HG03175 (cell line): ENCODE measurements around the gene SRSF7.
"Not testable (repeated sequence)": the region's sequence is repeated elsewhere in the genome, so short reads cannot be mapped to it uniquely, and the experiment has no call there.

Experiments
- ATAC-seq: cut with Tn5 transposase; IDR thresholded peaks from one replicate; pipeline ENCODE4 v1.9.1; 2021; ENCODE audit warnings: mild to moderate bottlenecking, moderate library complexity; ENCODE audit not compliant: unreplicated experiment

The SRSF7 gene

DNA sequence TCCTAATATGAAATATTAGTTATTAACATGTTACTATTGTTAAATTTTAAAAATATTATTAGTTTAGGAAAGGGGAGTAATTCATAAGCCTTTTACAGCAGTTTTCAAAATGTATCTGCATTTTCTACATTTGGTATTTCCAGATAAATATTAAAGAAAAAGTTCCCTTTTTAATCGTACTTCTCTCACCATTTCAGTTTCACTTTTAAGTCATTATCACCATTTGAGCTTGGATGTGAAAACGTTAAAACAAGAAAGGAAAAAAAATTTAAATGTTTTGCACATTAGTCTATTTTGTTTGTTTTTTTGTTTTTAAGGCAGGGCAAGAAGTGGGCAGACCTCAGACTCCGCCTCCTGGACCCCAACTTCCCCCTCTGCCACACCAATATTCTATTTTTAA lies 3.3 kb upstream of the SRSF7 start:
- ATAC-seq: no peak

DNA sequence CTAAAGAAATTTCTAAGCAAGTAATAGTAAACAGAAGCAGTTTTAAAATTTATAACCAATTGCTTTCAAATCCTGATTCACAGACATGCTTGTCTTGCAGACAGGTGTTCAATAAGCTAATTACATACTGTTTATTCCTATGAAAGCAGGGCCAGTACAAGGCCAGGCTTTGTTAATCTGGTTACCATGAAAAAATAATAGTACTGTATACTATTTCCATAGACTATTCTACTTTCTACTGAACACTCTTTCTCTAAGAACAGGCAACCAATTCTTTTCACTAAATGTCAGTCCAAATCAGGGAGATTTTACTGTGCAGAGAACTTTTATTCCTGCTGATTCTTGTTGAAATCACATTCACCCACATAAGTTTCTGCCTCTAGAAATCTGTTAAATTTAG lies 2.9 kb upstream of the SRSF7 start:
- ATAC-seq: no peak

DNA sequence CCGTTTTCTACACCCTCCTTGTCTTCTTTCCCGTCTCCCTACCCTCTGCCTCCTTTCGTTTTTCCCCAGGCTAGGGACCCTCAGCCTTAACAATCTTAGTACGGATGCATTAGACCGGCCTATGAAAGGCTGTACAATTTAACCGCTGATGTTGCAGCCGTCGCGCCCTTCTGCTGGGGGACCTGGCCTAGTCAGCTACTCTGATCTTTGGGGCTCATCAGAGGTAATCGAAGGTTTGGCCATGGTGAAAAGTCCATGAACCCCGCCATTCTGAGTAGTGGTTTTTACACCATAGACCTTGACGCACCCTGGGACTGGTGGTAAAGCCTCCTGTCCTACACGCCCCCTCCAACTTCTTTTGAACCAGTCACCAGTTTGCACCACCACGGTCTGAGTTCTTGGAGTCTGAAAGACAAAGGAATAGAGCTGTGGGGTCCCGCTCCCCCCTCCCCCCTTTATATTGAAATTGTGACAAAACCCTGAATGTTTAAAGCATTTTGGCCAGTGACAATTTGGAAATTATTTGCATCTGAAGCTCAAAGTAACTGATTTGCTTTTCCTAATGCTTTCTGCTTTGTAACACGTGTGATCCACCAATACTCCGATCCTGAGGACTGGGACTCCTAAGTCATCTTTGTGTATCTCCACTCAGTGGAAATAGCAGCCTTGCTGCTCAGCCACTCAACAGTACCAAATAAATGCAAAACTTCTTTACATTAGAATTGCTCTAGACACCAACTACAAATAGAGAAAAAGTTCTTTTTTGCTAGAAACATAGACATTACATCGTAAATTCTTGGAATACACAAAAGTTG lies 642 bp upstream of the SRSF7 start:
- ATAC-seq: peak; percentile 15

DNA sequence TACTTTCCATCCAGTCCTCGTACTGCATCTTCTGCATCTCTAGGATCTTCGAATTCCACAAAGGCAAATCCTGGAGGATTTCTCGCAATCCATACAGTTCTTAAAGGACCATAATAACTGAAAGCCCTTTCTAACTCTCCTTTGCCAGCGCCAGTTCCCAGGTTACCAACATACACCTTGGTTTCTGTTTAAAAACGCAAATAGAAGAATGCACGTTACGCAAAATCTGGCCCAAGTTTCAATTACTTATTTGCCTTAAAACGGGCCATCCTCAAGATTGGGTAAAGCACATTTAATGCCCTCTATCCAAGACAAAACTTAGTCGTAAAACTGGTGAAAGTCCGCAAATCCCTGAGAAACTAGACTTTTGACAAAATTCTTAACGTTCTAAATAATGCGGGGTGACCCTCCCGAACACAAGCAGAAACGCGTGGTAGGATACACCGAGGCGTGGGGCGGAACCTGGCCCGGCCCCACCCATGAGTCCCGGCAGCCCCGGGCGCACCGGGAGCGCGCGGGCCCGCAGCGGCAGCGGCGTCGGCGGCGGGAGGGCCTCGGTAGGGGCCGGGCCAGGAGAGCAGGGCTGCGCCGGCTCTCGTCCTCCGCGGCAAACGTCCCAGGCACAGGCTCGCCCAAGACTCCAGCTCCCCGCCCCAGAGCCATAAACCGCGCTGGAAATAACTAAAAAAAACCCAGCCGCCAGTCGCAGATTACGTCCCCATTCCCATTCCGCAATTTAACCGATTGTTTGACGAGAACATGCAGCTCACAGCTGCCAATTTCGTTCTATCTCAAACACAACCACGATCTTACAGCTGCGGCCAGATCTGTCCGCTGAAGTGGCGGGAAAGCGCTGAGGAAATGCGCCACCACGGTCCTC lies 910 bp downstream of the SRSF7 start:
- peak; percentile 27 for ATAC-seq

DNA sequence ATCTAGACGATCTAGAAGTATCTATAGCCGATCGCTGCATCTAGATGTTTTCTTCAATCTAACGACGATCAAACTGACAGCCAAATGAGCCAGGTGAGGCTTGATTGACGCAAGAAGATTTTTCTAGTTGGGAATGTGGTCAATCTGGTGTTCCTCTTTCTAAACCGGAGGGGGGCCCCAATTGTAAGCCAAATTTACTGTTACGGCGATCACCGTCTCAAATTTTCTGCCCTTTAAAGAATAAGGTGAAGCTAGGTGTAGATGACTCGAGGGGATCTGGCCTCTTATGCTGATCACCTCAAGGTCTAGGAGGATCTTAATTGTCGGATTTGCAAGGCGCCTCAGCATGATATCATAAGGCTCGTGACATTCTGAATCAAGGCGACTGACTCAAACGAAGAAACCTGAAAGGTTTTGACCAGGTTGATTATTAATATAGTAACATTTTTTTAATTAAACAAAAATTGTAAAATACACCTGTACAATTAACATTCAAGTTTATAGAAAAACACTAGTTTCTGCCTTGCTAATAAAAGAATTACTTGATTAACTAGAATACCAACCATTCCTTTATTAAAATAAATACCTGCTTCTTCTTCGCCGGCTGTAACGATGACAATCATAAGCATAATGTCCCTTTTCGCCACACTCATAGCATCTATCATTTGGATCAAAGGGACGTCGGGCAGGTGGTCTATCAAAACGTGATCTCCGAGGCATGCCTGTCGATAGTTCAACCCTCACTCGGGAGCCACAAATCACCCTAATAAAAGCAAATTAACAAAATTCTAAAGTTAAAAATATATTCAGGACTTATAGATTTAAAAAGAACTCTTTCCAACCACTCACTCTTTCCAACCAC lies 2.0 kb downstream of the SRSF7 start:
- no peak for ATAC-seq

DNA sequence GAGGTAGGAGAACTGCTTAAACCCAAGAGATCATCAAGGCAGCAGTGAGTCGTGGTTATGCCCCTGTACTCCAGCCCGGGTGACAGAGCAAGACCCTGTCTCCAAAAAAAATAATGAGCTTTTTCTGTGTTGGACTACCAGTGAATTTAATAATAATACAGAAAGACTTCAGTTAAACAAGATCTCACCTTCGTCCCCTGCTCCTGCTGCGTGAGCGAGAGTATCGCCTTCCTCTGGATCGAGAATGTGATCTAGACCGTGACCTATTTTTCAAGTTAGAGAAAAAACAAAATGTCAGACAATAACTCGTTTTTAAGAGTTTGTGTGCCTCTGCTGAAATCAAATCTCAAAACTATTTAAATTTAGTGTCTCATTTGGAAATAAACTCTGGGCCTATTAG lies 2.8 kb downstream of the SRSF7 start:
- no peak for ATAC-seq

DNA sequence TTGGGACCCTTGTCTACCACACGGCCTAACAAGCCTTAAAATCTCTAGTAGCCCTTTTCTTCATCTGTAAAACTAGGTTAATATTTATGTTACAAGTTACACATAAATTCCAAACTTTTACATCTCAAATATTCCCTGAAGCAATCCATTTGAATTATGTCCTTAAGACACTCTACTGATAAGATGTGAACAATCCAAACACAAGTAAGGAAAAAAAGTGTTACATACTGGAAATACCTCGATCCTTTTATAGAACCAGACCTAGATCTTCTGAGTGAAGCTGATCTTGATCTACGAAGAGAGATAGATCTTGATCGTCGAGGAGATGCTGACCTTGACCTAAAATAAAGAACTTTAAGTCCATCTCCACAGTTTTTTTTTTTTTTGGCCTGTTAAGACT lies 3.3 kb downstream of the SRSF7 start:
- no peak for ATAC-seq

DNA sequence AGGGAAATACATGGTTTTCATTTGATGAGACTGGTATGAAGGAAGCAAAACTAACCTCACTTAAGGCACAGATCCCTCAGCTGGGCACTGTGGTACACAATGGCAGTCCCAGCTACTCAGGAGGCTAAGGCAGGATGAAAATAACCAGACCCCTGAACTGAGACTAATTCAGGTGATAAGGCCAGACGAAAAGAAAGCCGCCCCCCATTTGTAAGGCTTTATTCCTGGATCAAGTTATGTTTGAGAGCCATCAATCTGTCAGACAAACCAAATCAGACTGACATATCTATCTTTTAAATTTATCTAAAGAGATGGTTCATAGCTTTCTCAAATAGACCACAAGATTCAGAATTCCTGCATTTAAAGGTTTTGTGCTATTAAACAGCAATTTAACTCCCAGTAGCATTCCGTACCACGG lies 4.1 kb downstream of the SRSF7 start:
- ATAC-seq: no peak

DNA sequence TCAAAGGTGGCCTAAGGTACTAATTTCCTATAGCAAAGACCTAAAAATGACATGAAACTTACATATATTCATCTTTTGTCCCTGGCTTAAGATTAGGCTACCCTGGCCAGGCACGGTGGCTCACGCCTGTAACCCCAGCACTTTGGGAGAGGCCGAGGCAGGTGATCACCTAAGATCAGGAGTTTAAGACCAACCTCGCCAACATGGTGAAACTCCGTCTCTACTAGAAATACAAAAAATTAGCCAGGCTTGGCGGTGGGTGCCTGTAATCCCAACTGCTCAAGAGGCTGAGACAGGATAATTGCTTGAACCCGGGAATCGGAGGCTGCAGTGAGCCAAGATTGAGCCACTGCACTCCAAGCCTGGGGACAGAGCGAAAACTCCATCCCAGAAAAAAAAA lies 5.9 kb downstream of the SRSF7 start:
- ATAC-seq: no peak

DNA sequence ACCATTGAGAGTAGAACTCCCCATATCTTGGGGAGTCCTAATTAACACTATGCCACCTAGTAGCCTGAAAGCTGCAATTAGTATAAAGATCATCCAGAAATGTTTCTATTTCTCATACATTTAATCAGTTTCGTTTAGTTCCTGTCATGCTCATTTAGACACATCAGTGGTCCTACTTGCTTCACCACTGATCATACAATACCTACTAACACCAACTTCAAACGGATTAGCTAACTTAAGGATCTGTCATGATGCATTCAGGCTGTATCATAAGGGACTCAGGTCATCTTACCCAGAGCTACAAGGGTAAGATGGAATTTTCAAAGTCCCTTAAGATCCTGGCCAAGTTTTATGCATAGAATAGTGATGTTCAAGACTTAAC lies 6.8 kb downstream of the SRSF7 start:
- no peak for ATAC-seq

DNA sequence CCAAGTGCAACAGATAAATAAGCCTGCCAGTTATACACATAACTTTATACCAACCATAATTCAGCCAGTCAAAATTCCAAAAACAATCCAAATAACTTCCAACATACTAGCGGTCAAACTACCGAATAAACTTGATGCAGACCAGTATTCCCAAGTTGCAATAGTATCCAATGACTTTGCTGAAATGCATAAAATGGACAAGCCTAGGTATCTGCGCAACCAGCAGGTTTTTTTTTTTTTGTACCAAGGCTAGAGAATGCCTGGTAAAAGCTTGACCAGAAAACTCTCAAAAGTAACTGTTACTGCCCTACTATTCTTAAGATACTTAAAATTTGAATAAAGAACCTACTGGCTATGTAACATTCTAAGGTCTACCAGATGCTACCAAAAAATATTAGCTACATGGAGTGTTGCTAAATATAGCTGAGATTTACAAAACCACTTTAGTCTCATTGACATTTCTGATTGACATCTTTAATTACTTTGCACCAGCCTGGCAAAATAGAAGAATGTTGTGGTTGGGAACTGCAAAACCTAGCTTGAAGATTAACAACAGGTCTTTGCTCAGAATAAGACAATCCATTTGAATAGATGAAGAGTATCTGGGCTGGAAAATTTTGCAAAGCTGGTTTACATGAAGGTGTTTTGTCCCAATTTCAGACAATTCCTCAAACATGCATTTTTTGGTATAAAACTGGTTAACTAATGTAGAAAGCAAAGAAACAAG lies 7.3 kb downstream of the SRSF7 start:
- ATAC-seq: no peak

DNA sequence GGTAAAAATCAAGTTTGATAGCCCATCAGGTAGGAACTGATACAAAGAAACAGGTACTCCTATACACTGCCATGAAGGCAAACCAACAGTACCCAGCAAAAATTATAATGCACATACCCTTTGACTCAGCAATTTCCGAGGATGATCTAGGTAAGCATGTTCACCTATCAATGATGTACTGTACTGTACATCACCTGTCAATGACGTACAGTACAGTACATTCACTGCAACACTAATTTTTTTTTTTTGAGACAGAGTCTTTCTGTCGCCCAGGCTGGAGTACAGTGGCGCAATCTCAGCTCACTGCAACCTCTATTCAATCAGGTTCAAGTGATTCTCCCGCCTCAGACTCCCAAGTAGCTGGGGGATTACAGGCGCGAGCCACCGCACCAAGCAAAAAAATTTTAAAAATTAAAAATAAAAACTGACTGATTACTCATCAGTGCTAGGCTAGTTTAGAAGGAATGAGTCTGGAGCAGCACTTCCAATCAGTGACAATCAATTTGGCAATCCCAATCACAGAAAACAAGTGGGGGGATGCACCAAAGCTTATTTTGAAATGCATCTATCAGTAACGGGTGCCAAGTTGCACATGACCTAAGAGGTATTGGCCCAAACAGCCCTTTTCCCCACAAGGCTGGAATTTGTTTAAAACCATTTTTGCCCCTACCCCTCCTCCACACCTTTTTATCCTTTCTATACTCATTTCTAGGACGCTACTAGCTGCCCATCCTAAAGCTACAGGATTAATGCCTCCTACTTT lies 8.2 kb downstream of the SRSF7 start:
- ATAC-seq: no peak

DNA sequence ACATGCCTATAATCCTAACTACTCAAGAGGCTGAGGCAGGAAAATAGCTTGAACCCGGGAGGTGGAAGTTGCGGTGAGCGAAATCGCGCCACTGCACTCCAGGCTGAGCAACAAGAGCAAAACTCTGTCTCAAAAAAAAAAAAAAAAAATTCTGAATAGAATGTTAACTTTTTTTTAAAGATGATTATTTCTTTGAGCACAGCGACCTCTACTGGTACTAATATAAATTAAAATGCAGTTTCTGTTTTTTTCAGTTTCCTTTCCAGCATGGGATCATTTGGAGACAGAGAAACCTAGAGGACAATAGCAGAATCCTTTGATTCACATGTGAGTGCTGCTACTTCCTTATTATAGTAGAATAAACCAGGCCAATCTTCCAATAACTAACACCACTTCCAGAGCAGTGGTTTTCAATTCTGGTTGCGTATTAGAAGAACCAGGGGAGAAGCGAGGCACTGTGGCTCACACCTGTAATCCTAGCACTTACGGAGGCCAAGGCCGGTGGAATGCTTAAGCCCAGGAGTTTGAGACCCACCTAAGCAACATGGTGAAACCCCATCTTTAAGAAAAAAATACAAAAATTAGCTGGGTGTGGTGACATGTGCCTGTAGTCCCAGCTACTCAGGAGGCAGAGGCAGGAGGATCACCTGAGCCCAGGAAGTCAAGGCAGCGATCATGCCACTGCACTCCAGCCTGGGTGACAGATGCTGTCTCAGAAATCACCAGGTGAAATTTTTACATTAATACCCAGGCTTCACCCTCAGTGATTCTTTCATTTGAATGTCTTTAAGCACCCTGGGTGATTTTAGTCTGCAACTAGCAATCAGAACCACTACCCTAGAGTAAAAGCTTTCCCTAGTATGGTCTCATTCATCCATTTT lies 10.1 kb downstream of the SRSF7 start:
- no peak for ATAC-seq

DNA sequence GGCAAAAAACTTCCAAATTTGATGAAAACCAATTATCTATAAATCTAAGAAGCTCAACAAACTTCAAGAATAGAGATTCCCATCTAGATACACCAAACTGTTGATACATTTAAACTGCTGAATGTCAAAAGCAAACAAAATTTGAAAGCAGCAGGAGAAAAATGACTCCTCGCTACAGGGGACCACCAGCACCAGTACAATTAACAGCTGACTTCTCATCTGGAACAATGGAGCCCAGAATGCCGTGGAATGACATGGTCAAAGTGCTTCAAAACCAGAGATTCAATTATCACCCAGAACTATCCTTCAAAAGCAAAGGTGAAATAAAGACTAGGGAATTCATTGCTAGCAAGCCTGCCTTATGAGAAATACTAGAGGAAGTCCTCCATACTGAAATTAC lies 11.6 kb downstream of the SRSF7 start:
- no peak for ATAC-seq

DNA sequence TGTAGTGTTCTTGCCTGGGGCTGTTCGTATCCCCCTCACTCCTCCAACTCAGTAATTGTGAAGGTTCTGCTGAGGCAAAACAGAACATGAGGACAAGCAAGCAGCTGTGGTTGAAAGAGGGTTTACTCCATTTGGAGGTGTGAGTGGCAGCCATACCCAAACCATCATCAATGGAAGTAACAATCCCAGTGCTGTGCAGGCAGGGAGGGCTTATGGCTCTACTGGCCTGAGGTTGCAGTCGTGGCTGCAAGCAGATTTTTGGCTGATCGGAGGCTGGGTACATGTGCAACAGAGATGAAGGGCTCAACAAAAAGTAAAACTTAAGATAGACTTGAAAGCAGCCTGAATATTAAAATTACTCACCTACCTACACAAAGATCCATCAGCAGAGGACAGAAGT lies 13.2 kb downstream of the SRSF7 start:
- ATAC-seq: no peak

DNA sequence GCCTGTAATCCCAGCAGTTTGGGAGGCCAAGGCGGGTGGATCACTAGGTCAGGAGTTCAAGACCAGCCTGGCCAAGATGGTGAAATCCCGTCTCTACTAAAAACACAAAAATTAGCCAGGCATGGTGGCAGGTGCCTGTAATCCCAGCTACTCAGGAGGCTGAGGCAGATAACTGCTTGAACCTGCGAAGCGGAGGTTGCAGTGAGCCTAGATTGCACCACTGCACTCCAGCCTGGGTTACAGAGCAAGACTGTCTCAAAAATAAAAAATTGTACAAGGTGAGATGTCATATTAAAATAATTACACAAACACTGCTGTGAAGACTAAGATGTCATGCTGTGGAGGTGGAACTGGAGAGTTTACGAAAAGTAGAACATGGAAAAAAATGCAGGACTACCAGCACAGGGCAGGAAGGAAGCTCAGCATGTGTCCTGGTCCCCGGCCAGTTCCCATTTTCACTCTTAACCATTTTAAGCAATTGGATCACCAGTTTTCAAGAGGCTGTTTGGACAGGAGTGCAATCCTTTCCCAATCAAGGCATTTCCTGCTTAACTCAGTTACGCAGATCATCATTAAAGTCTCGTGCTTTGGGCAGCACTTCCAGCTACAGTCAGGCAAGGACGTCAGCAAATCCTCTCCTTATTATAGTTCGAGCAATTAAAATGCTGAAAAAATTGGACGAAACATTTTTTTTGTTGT lies 14.0 kb downstream of the SRSF7 start:
- ATAC-seq: not testable (repeated sequence)

DNA sequence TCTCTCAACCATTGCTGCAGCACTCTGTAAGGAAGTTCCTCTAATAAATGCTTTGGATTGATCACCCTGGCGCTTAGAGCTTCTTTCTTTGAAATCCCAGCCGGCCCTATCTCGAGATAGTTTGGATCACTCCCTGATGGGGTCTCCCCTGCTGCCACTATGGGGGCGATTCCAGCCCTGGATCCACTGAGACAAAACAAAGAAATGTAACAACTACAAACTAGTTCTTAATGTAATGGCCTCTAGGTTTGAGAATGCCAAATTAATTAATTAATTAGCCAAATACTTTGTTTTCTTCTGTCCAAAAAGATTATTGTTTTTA lies 15.2 kb downstream of the SRSF7 start:
- no peak for ATAC-seq

DNA sequence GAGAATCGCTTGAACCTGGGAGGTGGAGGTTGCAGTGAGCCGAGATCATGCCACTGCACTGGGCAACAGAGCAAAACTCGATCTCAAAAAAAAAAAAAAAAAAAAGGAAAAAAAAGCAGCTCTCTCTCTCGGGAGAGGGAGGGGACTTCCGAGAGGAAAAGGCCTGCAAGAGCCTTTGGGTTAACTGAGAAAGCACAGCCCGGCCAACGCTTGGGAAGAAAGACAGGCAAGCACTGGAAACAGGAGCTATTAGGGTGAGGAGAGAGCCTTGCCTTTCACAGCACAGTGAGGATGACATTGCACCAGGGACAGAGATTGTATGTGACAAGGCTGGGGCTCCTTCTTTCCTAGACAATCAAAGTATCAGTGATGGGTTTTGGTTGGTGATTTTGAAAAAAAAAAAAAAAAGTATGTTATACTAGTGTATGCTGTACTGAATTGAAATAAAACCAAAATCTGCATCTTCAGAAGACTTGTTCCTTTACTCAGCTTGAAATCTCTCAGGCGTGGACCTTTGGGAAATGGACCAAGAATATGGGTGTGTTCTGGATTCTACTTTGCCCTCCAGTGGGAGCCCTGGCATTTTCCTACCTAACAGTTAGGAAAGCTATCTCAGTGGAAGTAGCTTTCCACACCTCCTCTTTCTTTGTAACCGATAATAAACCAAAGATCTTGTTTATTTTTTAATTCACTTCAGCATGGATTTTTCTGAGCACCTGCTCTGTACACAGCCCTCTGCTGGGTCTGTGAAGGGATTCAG lies 16.7 kb downstream of the SRSF7 start:
- no peak for ATAC-seq
